Inferior parietal cortex (tissue), 1 donor: ENCODE results near the gene TMCC3.
A peak's percentile ranks its signal among the peaks of the same experiment; 100 is the strongest.
"Not testable (repeated sequence)": the region's sequence is repeated elsewhere in the genome, so short reads cannot be mapped to it uniquely, and the experiment has no call there.

Source experiments
- DNase-seq: peaks from one replicate; pipeline ENCODE4 v3.0.0-alpha.2; 2016; ENCODE audit errors: extremely low spot score

The TMCC3 gene

DNA sequence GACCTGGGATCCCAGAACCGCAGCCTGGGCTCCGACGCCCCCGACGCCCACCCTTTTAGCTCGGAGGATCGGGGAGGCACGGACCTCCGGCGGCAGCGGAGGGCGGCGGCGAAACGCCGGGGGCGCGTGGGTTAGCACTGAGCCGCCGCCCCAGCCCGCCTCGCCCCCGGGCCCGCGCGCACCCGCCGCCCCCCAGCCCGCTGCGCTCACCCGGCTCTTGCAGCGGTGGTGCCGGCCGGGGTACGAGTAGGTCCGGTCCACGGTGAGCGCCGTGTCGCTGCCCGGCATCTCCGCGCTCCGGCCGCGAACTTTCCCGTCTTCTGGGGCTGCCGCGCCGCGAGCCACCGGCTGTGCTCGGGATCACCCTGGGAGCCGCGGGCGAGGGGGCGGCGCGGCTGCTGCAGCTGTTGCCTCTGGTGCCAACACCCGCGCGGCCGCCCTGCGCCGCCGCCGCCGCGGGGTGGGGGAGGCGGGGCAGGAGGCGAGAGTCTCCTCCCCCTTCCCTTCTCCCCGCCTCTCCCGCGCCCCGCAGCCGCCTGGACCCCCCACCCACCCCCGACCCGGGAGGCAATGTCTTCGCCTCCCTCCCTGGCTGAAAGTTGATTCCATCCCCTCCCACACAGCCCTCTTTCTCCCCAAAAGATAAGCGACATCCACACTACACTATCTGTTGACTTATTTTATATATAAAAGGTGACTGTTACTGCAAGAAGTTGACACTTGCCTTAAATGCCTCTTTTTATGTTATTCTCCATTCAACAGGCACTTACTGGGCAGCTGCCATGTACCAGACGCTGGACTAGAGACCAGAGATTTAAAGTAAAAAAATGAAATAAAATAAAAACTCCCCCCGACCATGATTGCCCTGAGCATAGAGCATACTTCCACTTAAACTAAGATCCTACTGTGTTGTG lies at the start of gene TMCC3:
Gene TMCC3, minus strand, starts transcription at position 415 of the 914 bp plus-strand sequence. Its CDS starts 127 bp downstream, at position 288.
- DNase-seq: peak; percentile 62

- DNase-seq: no peak
Measured at GRCh38 chr12:94699801-94700200, 49.4 kb upstream of the TMCC3 start.

DNA sequence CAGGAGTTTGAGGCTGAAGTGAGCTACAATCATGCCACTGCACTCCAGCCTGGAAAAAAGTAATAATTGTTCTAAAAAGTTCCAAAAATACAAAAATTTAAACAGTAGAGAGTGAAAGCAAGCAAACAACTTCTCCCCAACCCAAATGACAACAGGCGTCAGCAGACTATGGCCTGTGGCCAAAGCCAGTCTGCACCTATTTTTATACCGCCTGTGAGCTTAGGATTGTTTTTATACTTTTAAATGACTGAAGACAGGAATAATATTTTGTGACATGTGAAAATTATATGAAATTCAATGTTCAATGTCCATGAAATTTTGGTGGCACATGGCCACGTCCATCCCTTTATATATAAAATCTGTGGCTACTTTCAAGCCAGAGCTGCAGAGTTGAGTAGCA lies 48.2 kb upstream of the TMCC3 start:
- DNase-seq: no peak

DNA sequence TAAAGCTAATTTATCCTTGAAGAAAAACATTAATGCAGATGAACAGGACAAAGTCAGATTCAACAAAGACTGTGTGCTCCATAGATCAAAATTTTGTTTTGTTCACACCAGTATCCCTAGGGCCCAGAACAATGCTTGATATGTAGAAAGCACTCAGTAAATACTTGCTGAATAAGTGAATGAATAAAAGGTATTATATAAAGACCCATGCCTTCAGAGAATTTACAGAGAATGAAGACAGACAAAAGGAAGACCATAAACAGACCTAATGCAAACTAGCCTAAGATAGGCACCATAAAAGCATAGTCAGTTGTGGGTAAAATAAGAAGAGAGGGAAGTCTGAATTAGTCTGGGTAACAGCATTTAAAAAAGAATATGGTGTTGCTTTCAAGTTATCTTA lies 47.3 kb upstream of the TMCC3 start:
- no peak for DNase-seq

- no peak for DNase-seq
Measured at GRCh38 chr12:94694732-94695131, 44.4 kb upstream of the TMCC3 start.

DNA sequence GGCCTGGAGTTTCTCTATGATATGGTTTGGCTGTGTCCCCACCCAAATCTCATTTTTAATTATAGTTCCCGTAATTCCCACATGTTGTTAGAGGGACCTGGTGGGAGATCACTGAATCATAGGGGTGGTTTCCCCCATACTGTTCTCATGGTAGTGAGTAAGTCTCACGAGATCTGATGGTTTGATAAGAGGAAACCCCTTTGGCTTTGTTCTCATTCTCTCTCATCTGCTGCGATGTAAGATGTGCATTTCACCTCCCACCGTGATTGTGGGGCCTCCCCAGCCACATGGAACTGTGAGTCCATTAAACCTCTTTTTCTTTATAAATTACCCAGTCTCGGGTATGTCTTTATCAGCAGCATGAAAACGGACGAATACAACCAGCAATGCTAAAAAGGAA lies 42.5 kb upstream of the TMCC3 start:
- DNase-seq: not testable (repeated sequence)

DNA sequence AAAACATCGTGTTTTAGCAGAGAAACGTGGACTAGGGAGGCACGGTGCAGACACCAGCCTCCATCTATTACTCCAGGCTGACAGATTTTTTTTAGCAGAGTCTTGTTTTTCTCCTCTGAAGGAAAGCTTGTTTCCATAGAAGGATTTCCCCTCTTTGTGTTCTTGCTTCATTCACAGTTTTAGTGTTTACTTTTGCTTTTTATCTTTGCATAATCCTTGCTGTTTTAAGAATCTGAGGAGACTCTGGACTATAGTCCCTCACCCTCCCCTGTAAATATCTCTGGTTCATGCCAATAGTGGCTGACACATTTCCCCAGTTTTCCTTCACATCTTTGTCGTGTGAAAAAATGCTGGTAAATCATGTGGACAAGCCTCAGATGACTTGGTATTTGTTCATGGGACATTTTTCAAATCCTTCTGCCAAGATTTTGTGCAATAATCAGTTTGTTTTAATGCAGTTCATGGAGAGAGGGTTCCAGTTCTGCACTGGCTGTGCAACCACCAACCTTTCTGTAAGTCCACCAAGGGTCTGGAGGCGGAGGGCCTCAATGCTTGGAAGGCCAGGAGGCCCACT lies 39.9 kb upstream of the TMCC3 start:
- no peak for DNase-seq

DNA sequence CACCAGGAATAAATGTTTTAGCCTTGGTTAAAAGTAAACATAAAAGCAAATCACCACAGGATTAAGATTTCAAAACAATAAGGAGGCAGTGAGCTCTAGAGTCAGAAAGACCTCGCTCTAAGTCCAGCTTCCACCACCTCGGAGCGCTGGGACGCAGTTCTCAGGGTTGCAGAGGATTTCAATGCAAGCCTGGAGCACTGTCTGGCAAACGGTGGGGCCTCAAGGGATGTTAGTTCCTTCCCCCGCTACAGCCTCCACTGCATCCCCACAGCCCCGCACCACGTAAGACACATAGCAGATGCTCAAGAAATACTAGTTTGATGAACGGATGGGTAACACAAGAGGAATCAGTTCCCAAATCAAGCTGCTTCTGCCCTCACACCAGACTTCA lies 39.3 kb upstream of the TMCC3 start:
- peak; percentile 15 for DNase-seq

- DNase-seq: peak; percentile 25
Measured at GRCh38 chr12:94689002-94689645, 38.8 kb upstream of the TMCC3 start.

- DNase-seq: no peak
Measured at GRCh38 chr12:94687891-94688290, 37.5 kb upstream of the TMCC3 start.

- DNase-seq: no peak
Measured at GRCh38 chr12:94686834-94687628, 36.7 kb upstream of the TMCC3 start.

- DNase-seq: no peak
Measured at GRCh38 chr12:94684416-94685142, 34.2 kb upstream of the TMCC3 start.

- no peak for DNase-seq
Measured at GRCh38 chr12:94679554-94680195, 29.3 kb upstream of the TMCC3 start.

GRCh38 chr12:94678849-94679248 lies 28.5 kb upstream of the TMCC3 start:
- no peak for DNase-seq

DNA sequence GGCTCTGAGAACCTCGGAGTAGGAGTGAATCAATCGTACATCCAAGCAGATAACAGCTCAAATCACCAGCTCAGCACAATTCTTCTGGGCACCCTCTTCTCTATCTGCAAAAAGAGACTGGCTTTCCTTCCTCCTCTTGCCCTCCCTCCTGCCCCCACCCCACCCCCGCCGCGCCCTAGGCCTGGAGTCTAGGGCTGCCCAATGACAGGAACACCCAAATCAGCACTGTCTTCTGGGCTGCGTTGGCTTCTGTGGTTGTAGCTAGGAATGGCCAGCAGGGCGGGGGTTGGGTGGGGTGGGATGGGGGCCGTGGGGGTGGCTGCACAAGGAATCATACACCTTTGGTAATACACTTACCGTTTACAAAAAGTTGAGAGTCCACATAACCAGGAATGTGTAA lies 28.0 kb upstream of the TMCC3 start:
- no peak for DNase-seq

- DNase-seq: no peak
Measured at GRCh38 chr12:94677778-94678177, 27.4 kb upstream of the TMCC3 start.

DNA sequence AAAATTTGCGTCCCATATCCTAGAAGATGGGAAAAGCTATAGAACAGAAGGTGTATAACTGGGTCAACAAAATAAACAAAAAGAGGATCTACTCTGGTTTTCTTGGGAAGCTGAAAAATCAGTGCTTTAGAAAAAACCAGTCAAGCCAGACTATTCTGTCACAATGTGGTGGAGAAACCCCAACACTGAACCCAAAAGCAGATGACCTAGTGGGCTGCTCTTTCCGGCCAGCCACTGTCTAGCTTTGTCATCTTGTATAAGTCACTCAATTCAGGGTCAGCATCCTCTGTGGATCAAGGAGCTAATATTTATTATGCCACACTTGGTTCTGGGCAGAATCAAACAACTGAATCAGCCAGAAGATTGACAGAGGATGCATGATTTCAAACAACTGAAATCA lies 26.6 kb upstream of the TMCC3 start:
- no peak for DNase-seq

DNA sequence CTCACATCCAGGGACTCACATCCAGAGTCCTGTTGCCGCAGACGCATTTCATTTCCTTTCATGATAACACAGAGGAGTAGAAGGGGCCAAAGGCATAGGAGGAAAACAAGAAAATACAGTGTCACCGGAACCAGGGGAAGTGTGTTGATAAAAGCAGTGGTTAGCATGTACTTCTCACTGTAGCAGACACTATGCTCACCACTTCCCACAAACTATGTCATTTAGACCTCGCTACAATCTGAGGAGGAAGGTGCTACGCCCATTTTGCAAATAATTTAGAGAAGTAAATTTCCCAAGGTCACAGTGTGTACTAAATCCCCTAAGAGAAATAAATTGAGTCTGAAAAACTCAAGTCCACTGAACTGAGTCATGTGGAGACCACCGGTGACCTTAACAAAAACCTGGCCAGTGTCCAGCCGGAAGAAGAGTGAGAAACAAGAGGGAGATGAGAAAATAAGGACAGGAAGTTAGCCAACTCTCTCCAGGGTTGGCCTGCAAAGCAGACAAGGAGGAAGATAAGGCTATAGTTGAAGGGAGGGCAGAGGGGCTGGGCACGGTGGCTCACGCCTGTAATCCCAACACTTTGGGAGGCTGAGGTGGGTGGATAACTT lies 25.8 kb upstream of the TMCC3 start:
- no peak for DNase-seq

GRCh38 chr12:94674835-94675234 lies 24.5 kb upstream of the TMCC3 start:
- DNase-seq: no peak

- DNase-seq: no peak
Measured at GRCh38 chr12:94674051-94674451, 23.7 kb upstream of the TMCC3 start.
